Nephron (organoid): ENCODE results near the gene CBX7.

Experiments used
- H3K27ac Mint-ChIP-seq, 3 experiments: 2 replicates each; pipeline ENCODE4 v1.8.0; 2020; ENCODE audit warnings: mixed read lengths in 3 of 3, mild to moderate bottlenecking in 2 of 3, moderate library complexity in 1 of 3
- H3K27me3 Mint-ChIP-seq: 2 replicates; pipeline ENCODE4 v1.8.0; 2021; ENCODE audit warnings: low read depth, mild to moderate bottlenecking, moderate library complexity, mixed read lengths
- H3K36me3 Mint-ChIP-seq: 2 replicates; pipeline ENCODE4 v1.8.0; 2020; ENCODE audit warnings: low read depth, mixed read lengths
- H3K4me1 Mint-ChIP-seq: 2 replicates; pipeline ENCODE4 v1.8.0; 2020; ENCODE audit warnings: mixed read lengths
- H3K4me3 Mint-ChIP-seq, 3 experiments: 2 replicates each; pipeline ENCODE4 v1.8.0; 2020; ENCODE audit warnings: mild to moderate bottlenecking in 3 of 3, mixed read lengths in 3 of 3, moderate library complexity in 2 of 3
- H3K9me3 Mint-ChIP-seq: 2 replicates; pipeline ENCODE4 v1.8.0; 2020; ENCODE audit warnings: mixed read lengths
- TF ChIP-seq, protein P1 (sequence below), 3 experiments: fragments of 200-600 bp; sonication (generic); IDR thresholded peaks; one replicate each; pipeline ENCODE4 v1.5.0; 2021; ENCODE audit warnings: antibody characterized with exemption in 3 of 3; ENCODE audit not compliant: unreplicated experiment in 3 of 3

CBX7 gene

DNA sequence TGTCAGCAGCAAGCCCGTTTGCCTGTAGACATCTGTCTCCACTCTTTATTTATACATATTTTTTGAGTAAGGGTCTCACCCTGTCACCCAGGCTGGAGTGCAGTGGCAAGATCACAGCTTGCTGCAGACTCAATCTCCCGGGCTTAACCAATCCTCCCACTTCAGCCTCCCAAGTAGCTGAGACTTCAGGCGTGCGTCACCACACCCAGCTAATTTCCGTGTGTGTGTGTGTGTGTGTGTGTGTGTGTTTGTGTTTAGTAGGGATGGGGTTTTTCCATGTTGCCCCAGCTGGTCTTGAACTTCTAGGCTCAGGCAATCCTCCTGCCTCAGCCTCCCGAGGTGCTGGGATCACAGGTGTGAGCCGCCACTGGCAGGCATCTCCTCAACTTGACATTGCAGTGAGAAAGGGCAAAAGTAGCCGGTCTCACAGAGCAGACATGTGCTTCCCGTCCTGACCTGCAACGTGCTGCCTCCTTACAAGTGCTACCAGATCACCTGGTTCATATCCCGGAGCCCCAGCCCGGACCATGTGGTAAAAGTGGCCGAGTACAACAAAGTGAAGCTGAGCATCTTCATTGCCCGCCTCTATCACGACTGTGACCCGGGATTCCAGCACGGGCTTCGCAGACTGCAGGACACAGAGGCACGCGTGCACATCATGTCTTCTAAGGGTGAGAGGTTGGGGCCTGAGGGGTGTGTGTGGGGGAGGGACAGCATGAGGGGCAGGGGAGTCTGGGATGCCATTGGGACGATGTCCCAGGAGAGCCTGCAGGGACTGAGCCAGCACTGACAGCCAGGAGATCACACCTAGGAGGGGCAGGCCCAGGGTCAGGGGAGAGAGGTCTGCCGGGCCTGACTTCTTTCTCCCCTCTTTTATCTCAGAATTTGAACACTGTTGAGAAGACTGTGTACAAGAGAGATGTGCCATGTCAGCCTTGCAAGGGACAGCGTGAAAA is 61.1 kb downstream of the CBX7 start:
- Mint-ChIP-seq H3K27me3 (peaks cover 17% of the 10 kb centered on the region), H3K36me3 (no peaks in the 10 kb centered on the region), H3K4me1 (peaks cover 12% of the 10 kb centered on the region), H3K27ac (no peak overlapping the region), H3K9me3 (no peaks in the 10 kb centered on the region), H3K4me3 (no peak overlapping the region)
- TF ChIP-seq, protein P1, sequence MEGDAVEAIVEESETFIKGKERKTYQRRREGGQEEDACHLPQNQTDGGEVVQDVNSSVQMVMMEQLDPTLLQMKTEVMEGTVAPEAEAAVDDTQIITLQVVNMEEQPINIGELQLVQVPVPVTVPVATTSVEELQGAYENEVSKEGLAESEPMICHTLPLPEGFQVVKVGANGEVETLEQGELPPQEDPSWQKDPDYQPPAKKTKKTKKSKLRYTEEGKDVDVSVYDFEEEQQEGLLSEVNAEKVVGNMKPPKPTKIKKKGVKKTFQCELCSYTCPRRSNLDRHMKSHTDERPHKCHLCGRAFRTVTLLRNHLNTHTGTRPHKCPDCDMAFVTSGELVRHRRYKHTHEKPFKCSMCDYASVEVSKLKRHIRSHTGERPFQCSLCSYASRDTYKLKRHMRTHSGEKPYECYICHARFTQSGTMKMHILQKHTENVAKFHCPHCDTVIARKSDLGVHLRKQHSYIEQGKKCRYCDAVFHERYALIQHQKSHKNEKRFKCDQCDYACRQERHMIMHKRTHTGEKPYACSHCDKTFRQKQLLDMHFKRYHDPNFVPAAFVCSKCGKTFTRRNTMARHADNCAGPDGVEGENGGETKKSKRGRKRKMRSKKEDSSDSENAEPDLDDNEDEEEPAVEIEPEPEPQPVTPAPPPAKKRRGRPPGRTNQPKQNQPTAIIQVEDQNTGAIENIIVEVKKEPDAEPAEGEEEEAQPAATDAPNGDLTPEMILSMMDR (IDR thresholded peaks at IDR 0.05; ENCODE audit: unreplicated experiment in 3 of 3): no peak

DNA sequence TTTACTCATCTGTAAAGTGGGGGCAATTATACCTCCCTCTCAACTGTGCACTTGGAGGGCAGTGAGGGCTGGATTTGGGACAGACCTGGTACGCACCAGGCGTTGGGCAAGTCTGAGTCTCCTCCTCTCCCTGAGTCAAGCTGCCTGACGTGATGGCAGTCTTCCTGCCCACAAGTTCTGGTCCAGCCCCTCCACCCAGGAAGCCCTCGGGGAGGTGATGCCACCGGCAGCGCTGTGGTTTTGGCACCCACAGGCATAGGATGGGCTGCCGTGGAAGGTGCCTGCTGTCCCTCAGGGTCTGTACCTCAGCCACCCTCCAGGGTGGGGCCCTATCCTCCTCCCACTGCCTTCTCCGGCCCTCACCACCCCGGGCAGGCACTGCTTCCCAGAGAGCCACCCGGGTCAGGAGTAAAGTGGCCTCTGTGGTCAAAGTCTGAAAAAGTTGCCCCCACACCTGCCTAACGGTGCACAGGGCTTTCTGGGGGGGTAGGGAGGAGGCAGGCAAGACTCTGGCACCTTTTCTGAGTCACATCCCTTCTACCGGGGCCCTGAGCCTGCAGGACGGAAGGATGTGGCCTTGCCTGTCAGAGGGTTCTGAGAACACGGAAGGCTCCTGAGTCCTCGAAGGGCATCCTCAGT is 61.9 kb downstream of the CBX7 start:
- H3K4me1 Mint-ChIP-seq: peaks cover 12% of the 10 kb centered on the region
- no peaks in the 10 kb centered on the region for H3K36me3 Mint-ChIP-seq
- no peak overlapping the region for H3K4me3 Mint-ChIP-seq
- peaks cover 17% of the 10 kb centered on the region for H3K27me3 Mint-ChIP-seq
- H3K9me3 Mint-ChIP-seq: no peaks in the 10 kb centered on the region
- TF ChIP-seq, protein P1 (IDR thresholded peaks at IDR 0.05; ENCODE audit: unreplicated experiment in 3 of 3): no peak
- no peak overlapping the region for H3K27ac Mint-ChIP-seq

DNA sequence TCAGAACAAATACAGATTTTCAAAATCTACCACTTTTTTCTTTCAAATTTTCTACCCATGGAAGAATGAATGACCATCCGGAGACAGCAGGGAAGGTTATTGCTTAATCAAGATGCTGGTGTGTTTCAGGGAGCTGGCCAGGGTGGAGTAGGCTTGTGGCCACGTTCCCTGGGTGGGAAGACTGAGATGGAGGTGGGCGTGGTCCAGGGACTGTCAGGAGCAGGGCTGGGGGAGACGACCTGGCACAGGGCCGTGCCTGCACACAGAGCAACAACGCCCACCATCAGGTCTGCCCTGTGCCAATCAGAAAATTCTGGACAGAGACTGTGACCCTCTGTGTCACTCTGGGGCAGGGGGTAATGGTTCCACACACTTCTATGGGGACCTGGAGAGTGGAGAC is 62.6 kb downstream of the CBX7 start:
- Mint-ChIP-seq H3K27me3 (peaks cover 17% of the 10 kb centered on the region), H3K4me3 (no peak overlapping the region), H3K4me1 (peaks cover 12% of the 10 kb centered on the region)

GRCh38 chr22:39088685-39089032 is 63.8 kb downstream of the CBX7 start:
- Mint-ChIP-seq H3K36me3 (no peaks in the 10 kb centered on the region), H3K27ac (peak overlapping the region; percentile 0 to 28 (median 1)), H3K4me3 (no peak overlapping the region), H3K27me3 (peaks cover 17% of the 10 kb centered on the region), H3K4me1 (peaks cover 12% of the 10 kb centered on the region), H3K9me3 (no peaks in the 10 kb centered on the region)
- TF ChIP-seq, protein P1 (IDR thresholded peaks at IDR 0.05; ENCODE audit: unreplicated experiment in 3 of 3): no peak

More for the DNA sequence above, 62.6 kb downstream of the CBX7 start:
- H3K9me3 Mint-ChIP-seq: no peaks in the 10 kb centered on the region
- TF ChIP-seq, protein P1 (IDR thresholded peaks at IDR 0.05; ENCODE audit: unreplicated experiment in 3 of 3): no peak
- no peaks in the 10 kb centered on the region for H3K36me3 Mint-ChIP-seq
- no peak overlapping the region for H3K27ac Mint-ChIP-seq

GRCh38 chr22:39087881-39088684 is 64.4 kb downstream of the CBX7 start:
- peaks cover 19% of the 10 kb centered on the region for H3K27me3 Mint-ChIP-seq
- no peak overlapping the region for H3K4me3 Mint-ChIP-seq
- H3K27ac Mint-ChIP-seq: peak overlapping the region; percentile 25 to 83 (median 44)
- no peaks in the 10 kb centered on the region for H3K9me3 Mint-ChIP-seq
- TF ChIP-seq, protein P1 (IDR thresholded peaks at IDR 0.05; ENCODE audit: unreplicated experiment in 3 of 3): no peak
- no peaks in the 10 kb centered on the region for H3K36me3 Mint-ChIP-seq
- H3K4me1 Mint-ChIP-seq: peaks cover 12% of the 10 kb centered on the region
